ENCODE data around the gene ZBTB12. TPM values are rescaled to one million over a fixed set of nuclear protein-coding genes. Genes with fewer than 3 reads are reported as not detected.
A peak's percentile ranks its signal among the peaks of the same experiment; 100 is the strongest.

ZBTB12 gene
- total and polyA plus RNA-seq, 9 of the 15 experiments (the other 6 are each of a cell fraction or from before 2014, with no cell fraction given) = 0.03 to 12.4 (median 5.8) TPM; not detected in 1

GRCh38 chr6:31861919-31862343 is 40.0 kb downstream of the ZBTB12 start (continued):
- TF ChIP-seq, protein P1, sequence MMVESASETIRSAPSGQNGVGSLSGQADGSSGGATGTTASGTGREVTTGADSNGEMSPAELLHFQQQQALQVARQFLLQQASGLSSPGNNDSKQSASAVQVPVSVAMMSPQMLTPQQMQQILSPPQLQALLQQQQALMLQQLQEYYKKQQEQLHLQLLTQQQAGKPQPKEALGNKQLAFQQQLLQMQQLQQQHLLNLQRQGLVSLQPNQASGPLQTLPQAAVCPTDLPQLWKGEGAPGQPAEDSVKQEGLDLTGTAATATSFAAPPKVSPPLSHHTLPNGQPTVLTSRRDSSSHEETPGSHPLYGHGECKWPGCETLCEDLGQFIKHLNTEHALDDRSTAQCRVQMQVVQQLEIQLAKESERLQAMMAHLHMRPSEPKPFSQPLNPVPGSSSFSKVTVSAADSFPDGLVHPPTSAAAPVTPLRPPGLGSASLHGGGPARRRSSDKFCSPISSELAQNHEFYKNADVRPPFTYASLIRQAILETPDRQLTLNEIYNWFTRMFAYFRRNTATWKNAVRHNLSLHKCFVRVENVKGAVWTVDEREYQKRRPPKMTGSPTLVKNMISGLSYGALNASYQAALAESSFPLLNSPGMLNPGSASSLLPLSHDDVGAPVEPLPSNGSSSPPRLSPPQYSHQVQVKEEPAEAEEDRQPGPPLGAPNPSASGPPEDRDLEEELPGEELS (CRISPR knock-in tag; IDR thresholded peaks at IDR 0.05; ENCODE audit: borderline replicate concordance) = no peak; the same call in 1 of the 2 replicates
- TF ChIP-seq PPARD (CRISPR knock-in tag; IDR thresholded peaks at IDR 0.05) (no peak), NR2F6 (CRISPR knock-in tag; IDR thresholded peaks at IDR 0.05) (no peak), KDM5B (IDR thresholded peaks at IDR 0.05; ENCODE audit: insufficient replicate concordance, low read depth, low read length) (no peak), HMG20A (CRISPR knock-in tag; conservative IDR thresholded peaks at IDR 0.05) (peak; percentile 62; the same call in 1 of the 2 replicates), RCOR1 (IDR thresholded peaks at IDR 0.05; ENCODE audit: borderline replicate concordance in 1 of 2, low read depth in 2 of 2, low read length in 2 of 2) (no peak), KAT7 (CRISPR knock-in tag; IDR thresholded peaks at IDR 0.05; ENCODE audit: borderline replicate concordance) (0 out of 2 replicates have a peak, but pooled peaks have one; percentile 8), GMEB1 (CRISPR knock-in tag; IDR thresholded peaks at IDR 0.05) (0 out of 2 replicates have a peak, but pooled peaks have one; percentile 32), ZKSCAN8 (CRISPR knock-in tag; IDR thresholded peaks at IDR 0.05) (no peak), SMAD3 (CRISPR knock-in tag; conservative IDR thresholded peaks at IDR 0.05) (no peak), C11orf30 (IDR thresholded peaks at IDR 0.05; ENCODE audit: low read depth) (no peak), ZC3H4 (CRISPR knock-in tag; IDR thresholded peaks at IDR 0.05; ENCODE audit: borderline replicate concordance) (0 out of 2 replicates have a peak, but pooled peaks have one; percentile 81), ERF (CRISPR knock-in tag; IDR thresholded peaks at IDR 0.05) (peak; percentile 12; the same call in 1 of the 2 replicates), ZBTB26 (CRISPR knock-in tag; IDR thresholded peaks at IDR 0.05) (peak; percentile 46; the same call in 1 of the 2 replicates), SNIP1 (IDR thresholded peaks at IDR 0.05; ENCODE audit: low read depth) (no peak), ZSCAN32 (CRISPR knock-in tag; IDR thresholded peaks at IDR 0.05) (0 out of 2 replicates have a peak, but pooled peaks have one; percentile 46), PTBP1 (IDR thresholded peaks at IDR 0.05; ENCODE audit: low read depth, low read length) (no peak), ZNF165 (CRISPR knock-in tag; IDR thresholded peaks at IDR 0.05; ENCODE audit: borderline replicate concordance) (peak; percentile 77; the same call in 1 of the 2 replicates), ZNF75A (CRISPR knock-in tag; IDR thresholded peaks at IDR 0.05) (no peak), DMBX1 (CRISPR knock-in tag; IDR thresholded peaks at IDR 0.05; ENCODE audit: borderline replicate concordance) (no peak), SPI1 (IDR thresholded peaks at IDR 0.05; ENCODE audit: borderline replicate concordance, low read depth, low read length) (no peak), POLR3G (IDR thresholded peaks at IDR 0.05; ENCODE audit: extremely low read depth, insufficient read length, insufficient replicate concordance) (no peak), TCFL5 (CRISPR knock-in tag; conservative IDR thresholded peaks at IDR 0.05) (no peak)
- TF ChIP-seq, protein P2, sequence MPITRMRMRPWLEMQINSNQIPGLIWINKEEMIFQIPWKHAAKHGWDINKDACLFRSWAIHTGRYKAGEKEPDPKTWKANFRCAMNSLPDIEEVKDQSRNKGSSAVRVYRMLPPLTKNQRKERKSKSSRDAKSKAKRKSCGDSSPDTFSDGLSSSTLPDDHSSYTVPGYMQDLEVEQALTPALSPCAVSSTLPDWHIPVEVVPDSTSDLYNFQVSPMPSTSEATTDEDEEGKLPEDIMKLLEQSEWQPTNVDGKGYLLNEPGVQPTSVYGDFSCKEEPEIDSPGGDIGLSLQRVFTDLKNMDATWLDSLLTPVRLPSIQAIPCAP (CRISPR knock-in tag; IDR thresholded peaks at IDR 0.05; ENCODE audit: borderline replicate concordance) = 0 out of 2 replicates have a peak, but pooled peaks have one; percentile 29
